Measurements from ENCODE around the gene PSMD5. TPM values are rescaled to one million over a fixed set of nuclear protein-coding genes. Genes with fewer than 3 reads are reported as not detected.

PSMD5 gene
- total and polyA plus RNA-seq, 10 of the 15 experiments (the other 5 are each of a cell fraction or from before 2014, with no cell fraction given), result 8.8 to 47.7 (median 25.1) TPM

GRCh38 chr9:120875195-120875565 is 32.5 kb upstream of the PSMD5 start:
- BruUV-seq (replicated peaks), result no TSS peak
- Histone ChIP-seq H3K36me3 (ENCODE audit: control insufficient read depth in 2 of 2, insufficient read depth in 2 of 2, low read length in 1 of 2) (peaks cover 16 to 27% of the 10 kb centered on the region in 2 experiments), H3K4me3 (peak overlapping the region; percentile 92), H3K9me3 (replicated peaks; ENCODE audit: control insufficient read depth, insufficient read depth, low read length) (no peaks in the 10 kb centered on the region), H4K20me1 (ENCODE audit: control insufficient read depth, insufficient read depth) (no peaks in the 10 kb centered on the region), H3K27ac (ENCODE audit: control insufficient read depth, insufficient read depth) (peak overlapping the region; percentile 93), H2AFZ (ENCODE audit: control insufficient read depth, low read depth, low read length) (no peak overlapping the region), H3K79me2 (ENCODE audit: control insufficient read depth, insufficient read depth, low read length) (peaks cover 39% of the 10 kb centered on the region), H3K9ac (ENCODE audit: control insufficient read depth, insufficient read depth, low read length) (peak overlapping the region; percentile 92), H3K27me3 (replicated peaks in 1 of 2; ENCODE audit: control insufficient read depth in 2 of 2, insufficient read depth in 2 of 2, low read length in 1 of 2) (no peaks in the 10 kb centered on the region), H3K4me2 (ENCODE audit: control insufficient read depth, insufficient read depth) (peak overlapping the region; percentile 94), H3K4me1 (ENCODE audit: control insufficient read depth, insufficient read depth, low read length) (peaks cover 28% of the 10 kb centered on the region)
- in situ Hi-C loops (cut with MboI) (no loop called here), intact Hi-C loops (cut with micrococcal nuclease; ENCODE audit: unreplicated experiment) (loop anchor here (5.0 kb wide), 1 partner anchor 83 kb away; the partner anchor contains the start of gene FBXW2)
- RAD21 ChIA-PET (ENCODE audit: unreplicated experiment), result interaction anchor here (1.3 to 2.8 kb wide), 2 partner anchors 22 to 56 kb away, joined by 3 to 7 read pairs; no protein-coding TSS in a partner anchor
- FAIRE-seq, result no peak
- SMC1A ChIA-PET (ENCODE audit: uncharacterized antibody, unreplicated experiment), result interaction anchor here (0.6 to 1.4 kb wide), 7 partner anchors 9 to 111 kb away, joined by 3 to 5 read pairs (median 3); no protein-coding TSS in a partner anchor
- CTCF ChIA-PET, result interaction anchor here (1.0 to 1.7 kb wide), 4 partner anchors 11 to 185 kb away, joined by 3 to 4 read pairs (median 3); no protein-coding TSS in a partner anchor
- TF ChIP-seq SIN3A (IDR thresholded peaks at IDR 0.05; ENCODE audit: low read depth, low read length) (no peak), SUPT20H (IDR thresholded peaks at IDR 0.05; ENCODE audit: borderline replicate concordance, control insufficient read depth, low read depth, low read length) (no peak), BRCA1 (IDR thresholded peaks at IDR 0.05; ENCODE audit: low read depth, low read length) (no peak), CBX5 (IDR thresholded peaks at IDR 0.05; ENCODE audit: low read depth) (no peak), BMI1 (IDR thresholded peaks at IDR 0.05; ENCODE audit: borderline replicate concordance) (no peak), EGR1 (IDR thresholded peaks at IDR 0.05; ENCODE audit: borderline replicate concordance in 1 of 2, low read depth in 2 of 2, low read length in 2 of 2) (no peak), CTCF (IDR thresholded peaks at IDR 0.05 in 2 of 3, conservative IDR thresholded peaks at IDR 0.05 in 1 of 3; ENCODE audit: control insufficient read depth in 2 of 3, extremely low read depth in 1 of 3, insufficient read depth in 1 of 3, low read depth in 3 of 3, low read length in 3 of 3) (no peak), PML (IDR thresholded peaks at IDR 0.05; ENCODE audit: low read length) (no peak), BHLHE40 (IDR thresholded peaks at IDR 0.05; ENCODE audit: borderline replicate concordance in 1 of 2, low read depth in 2 of 2, low read length in 1 of 2) (no peak), EED (IDR thresholded peaks at IDR 0.05; ENCODE audit: low read depth) (no peak), PAX5 (IDR thresholded peaks at IDR 0.05; ENCODE audit: borderline replicate concordance, low read depth, low read length) (no peak), EP300 (IDR thresholded peaks at IDR 0.05; ENCODE audit: borderline replicate concordance in 1 of 2, control insufficient read depth in 1 of 2, low read depth in 2 of 2, low read length in 2 of 2) (no peak), BCL11A (IDR thresholded peaks at IDR 0.05; ENCODE audit: low read depth, low read length) (no peak), NFXL1 (IDR thresholded peaks at IDR 0.05; ENCODE audit: borderline replicate concordance) (no peak), BCL3 (IDR thresholded peaks at IDR 0.05; ENCODE audit: borderline replicate concordance, insufficient read depth, low read depth, low read length, poor library complexity, severe bottlenecking) (no peak)
- DNase-seq (ENCODE audit: low read depth, low spot score), result no peak
- 73% methylated on average over 4 of the region's 4 CpGs for WGBS (ENCODE audit: insufficient coverage, insufficient replicate concordance, low lambda C conversion rate, missing lambda C conversion rate)
- ATAC-seq, result no peak
- POLR2A ChIA-PET, result interaction anchor here (1.0 to 8.2 kb wide), 5 partner anchors 16 to 66 kb away, joined by 3 to 75 read pairs (median 4); no protein-coding TSS in a partner anchor

Measured in GM12878 (cell line).